ENCODE results near the gene CSF1. TPM values are rescaled to one million over a fixed set of nuclear protein-coding genes. Genes with fewer than 3 reads are reported as not detected.

The CSF1 gene
- total and polyA plus RNA-seq, 2 donors (not counting 1 experiment from before 2014, with no cell fraction given): 28.6 to 48.9 TPM

DNA sequence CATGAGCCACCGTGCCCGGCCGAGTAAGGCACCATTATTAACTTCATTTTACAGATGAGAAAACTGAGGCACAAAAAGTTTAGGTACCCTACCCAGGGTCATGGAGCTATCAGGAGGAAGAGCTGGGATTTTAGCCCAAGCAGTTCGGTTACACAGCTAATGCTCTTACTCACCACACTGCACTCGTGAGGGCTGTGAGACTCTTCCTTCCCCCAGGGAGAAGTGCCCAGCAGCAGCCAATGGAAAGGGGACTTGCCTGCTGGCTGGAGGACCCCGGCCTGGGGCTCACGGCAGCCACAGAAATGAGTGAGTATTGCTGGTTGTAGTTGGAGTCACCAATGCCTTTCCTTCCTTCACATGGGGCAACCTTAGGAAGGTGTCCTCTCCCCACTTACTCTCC, 5.2 kb upstream of the CSF1 start:
- H3K9ac ChIP-seq (ENCODE audit: insufficient read depth, low read length): no peak overlapping the region
- peaks cover 4% of the 10 kb centered on the region for H3K4me1 ChIP-seq (ENCODE audit: control insufficient read depth, extremely low read depth, insufficient read depth, low read length)
- no peak overlapping the region for H3K4me3 ChIP-seq (replicated peaks in 1 of 4; ENCODE audit: control extremely low read depth in 1 of 4, insufficient read depth in 1 of 4, low read depth in 3 of 4, low read length in 4 of 4)
- H3K4me2 ChIP-seq (ENCODE audit: extremely low read depth, insufficient read depth, low read length): no peak overlapping the region
- TF ChIP-seq EZH2 (IDR thresholded peaks at IDR 0.05; ENCODE audit: low read length, missing control alignments) (no peak), CTCF (conservative IDR thresholded peaks at IDR 0.05 in 1 of 2, IDR thresholded peaks at IDR 0.05 in 1 of 2; ENCODE audit: low read depth in 1 of 2, low read length in 2 of 2) (no peak)
- H3K9me3 ChIP-seq (ENCODE audit: control insufficient read depth, insufficient read depth, low read depth, low read length): no peaks in the 10 kb centered on the region
- H3K27ac ChIP-seq (ENCODE audit: insufficient read depth, low read length): no peak overlapping the region
- DNase-seq (ENCODE audit: low read depth in 2 of 2): no peak
- no peaks in the 10 kb centered on the region for H3K36me3 ChIP-seq (ENCODE audit: control insufficient read depth, insufficient read depth, low read length)
- H3K79me2 ChIP-seq (ENCODE audit: control insufficient read depth, insufficient read depth, low read length): no peaks in the 10 kb centered on the region
- H3K27me3 ChIP-seq (ENCODE audit: control insufficient read depth, insufficient read depth, low read length): peaks cover 2% of the 10 kb centered on the region
- no peak overlapping the region for H2AFZ ChIP-seq (ENCODE audit: low read length)
- no peaks in the 10 kb centered on the region for H4K20me1 ChIP-seq (ENCODE audit: control insufficient read depth, extremely low read depth, insufficient read depth, low read length)

- Histone ChIP-seq H3K4me2 (ENCODE audit: extremely low read depth, insufficient read depth, low read length) (no peak overlapping the region), H3K27ac (ENCODE audit: insufficient read depth, low read length) (no peak overlapping the region), H3K4me1 (ENCODE audit: control insufficient read depth, extremely low read depth, insufficient read depth, low read length) (peaks cover 4% of the 10 kb centered on the region), H3K36me3 (ENCODE audit: control insufficient read depth, insufficient read depth, low read length) (no peaks in the 10 kb centered on the region), H3K9ac (ENCODE audit: insufficient read depth, low read length) (no peak overlapping the region), H2AFZ (ENCODE audit: low read length) (no peak overlapping the region), H4K20me1 (ENCODE audit: control insufficient read depth, extremely low read depth, insufficient read depth, low read length) (no peaks in the 10 kb centered on the region), H3K79me2 (ENCODE audit: control insufficient read depth, insufficient read depth, low read length) (peaks cover 3% of the 10 kb centered on the region), H3K9me3 (ENCODE audit: control insufficient read depth, insufficient read depth, low read depth, low read length) (no peaks in the 10 kb centered on the region), H3K27me3 (ENCODE audit: control insufficient read depth, insufficient read depth, low read length) (peaks cover 2% of the 10 kb centered on the region), H3K4me3 (replicated peaks in 1 of 4; ENCODE audit: control extremely low read depth in 1 of 4, insufficient read depth in 1 of 4, low read depth in 3 of 4, low read length in 4 of 4) (no peak overlapping the region)
- no peak for DNase-seq (ENCODE audit: low read depth in 2 of 2)
- TF ChIP-seq CTCF (conservative IDR thresholded peaks at IDR 0.05 in 1 of 2, IDR thresholded peaks at IDR 0.05 in 1 of 2; ENCODE audit: low read depth in 1 of 2, low read length in 2 of 2) (no peak), EZH2 (IDR thresholded peaks at IDR 0.05; ENCODE audit: low read length, missing control alignments) (no peak)
These were observed 4.3 kb upstream of the CSF1 start for GRCh38 chr1:109906160-109906838.

- H3K4me1 ChIP-seq (ENCODE audit: control insufficient read depth, extremely low read depth, insufficient read depth, low read length): peaks cover 4% of the 10 kb centered on the region
- peaks cover 2% of the 10 kb centered on the region for H3K27me3 ChIP-seq (ENCODE audit: control insufficient read depth, insufficient read depth, low read length)
- H3K9me3 ChIP-seq (ENCODE audit: control insufficient read depth, insufficient read depth, low read depth, low read length): no peaks in the 10 kb centered on the region
- DNase-seq (ENCODE audit: low read depth in 2 of 2): no peak
- H3K9ac ChIP-seq (ENCODE audit: insufficient read depth, low read length): no peak overlapping the region
- no peaks in the 10 kb centered on the region for H4K20me1 ChIP-seq (ENCODE audit: control insufficient read depth, extremely low read depth, insufficient read depth, low read length)
- no peak overlapping the region for H3K4me2 ChIP-seq (ENCODE audit: extremely low read depth, insufficient read depth, low read length)
- TF ChIP-seq EZH2 (IDR thresholded peaks at IDR 0.05; ENCODE audit: low read length, missing control alignments): no peak
- TF ChIP-seq CTCF (conservative IDR thresholded peaks at IDR 0.05 in 1 of 2, IDR thresholded peaks at IDR 0.05 in 1 of 2; ENCODE audit: low read depth in 1 of 2, low read length in 2 of 2): no peak
- no peaks in the 10 kb centered on the region for H3K36me3 ChIP-seq (ENCODE audit: control insufficient read depth, insufficient read depth, low read length)
- H3K27ac ChIP-seq (ENCODE audit: insufficient read depth, low read length): no peak overlapping the region
- H2AFZ ChIP-seq (ENCODE audit: low read length): no peak overlapping the region
- no peak overlapping the region for H3K4me3 ChIP-seq (replicated peaks in 1 of 4; ENCODE audit: control extremely low read depth in 1 of 4, insufficient read depth in 1 of 4, low read depth in 3 of 4, low read length in 4 of 4)
- H3K79me2 ChIP-seq (ENCODE audit: control insufficient read depth, insufficient read depth, low read length): peaks cover 8% of the 10 kb centered on the region
These were observed 3.8 kb upstream of the CSF1 start for GRCh38 chr1:109906839-109907180.
